ENCODE results near the gene CATSPER1.
A peak's percentile ranks its signal among the peaks of the same experiment; 100 is the strongest.

Gene CATSPER1

GRCh38 chr11:66003291-66003690, 23.0 kb downstream of the CATSPER1 start:
- DNase-seq (ENCODE audit: low read depth, low spot score): no peak
- H3K9me3 ChIP-seq (ENCODE audit: control insufficient read depth, insufficient read depth, low read length): no peaks in the 10 kb centered on the region
- no CpG with 5 or more reads among the region's 6 CpGs for WGBS (ENCODE audit: insufficient coverage, insufficient read length)
- H3K27ac ChIP-seq (ENCODE audit: low read length): no peak overlapping the region
- peaks cover 20% of the 10 kb centered on the region; the same call in 1 of the 2 replicates for H3K36me3 ChIP-seq (ENCODE audit: control insufficient read depth, insufficient read depth, low read length)
- H3K27me3 ChIP-seq (ENCODE audit: control insufficient read depth, insufficient read depth, low read length): no peaks in the 10 kb centered on the region
- peak overlapping the region; percentile 94; the same call in 1 of the 2 replicates for H3K4me3 ChIP-seq (ENCODE audit: low read length)
- no peaks in the 10 kb centered on the region for H3K4me1 ChIP-seq (ENCODE audit: control insufficient read depth, insufficient read depth, low read length)

- Histone ChIP-seq H3K9me3 (ENCODE audit: control insufficient read depth, insufficient read depth, low read length) (no peaks in the 10 kb centered on the region), H3K4me3 (ENCODE audit: low read length) (peak overlapping the region; percentile 94), H3K36me3 (ENCODE audit: control insufficient read depth, insufficient read depth, low read length) (peaks cover 24% of the 10 kb centered on the region; the same call in 1 of the 2 replicates), H3K4me1 (ENCODE audit: control insufficient read depth, insufficient read depth, low read length) (no peaks in the 10 kb centered on the region), H3K27me3 (ENCODE audit: control insufficient read depth, insufficient read depth, low read length) (no peaks in the 10 kb centered on the region), H3K27ac (ENCODE audit: low read length) (no peak overlapping the region)
- no CpG with 5 or more reads among the region's 40 CpGs for WGBS (ENCODE audit: insufficient coverage, insufficient read length)
- no peak for DNase-seq (ENCODE audit: low read depth, low spot score)
Measured at GRCh38 chr11:66002648-66003225, 23.5 kb downstream of the CATSPER1 start.

- DNase-seq (ENCODE audit: low read depth, low spot score): peak; percentile 93
- Histone ChIP-seq H3K27me3 (ENCODE audit: control insufficient read depth, insufficient read depth, low read length) (no peaks in the 10 kb centered on the region), H3K4me3 (ENCODE audit: low read length) (peak within 1 kb of the TSS; percentile 94), H3K4me1 (ENCODE audit: control insufficient read depth, insufficient read depth, low read length) (no peaks in the 10 kb centered on the region), H3K27ac (ENCODE audit: low read length) (no peak within 1 kb of the TSS), H3K36me3 (ENCODE audit: control insufficient read depth, insufficient read depth, low read length) (peaks cover 30% of the 10 kb centered on the region; the same call in 1 of the 2 replicates), H3K9me3 (ENCODE audit: control insufficient read depth, insufficient read depth, low read length) (no peaks in the 10 kb centered on the region)
- WGBS (ENCODE audit: insufficient coverage, insufficient read length): no CpG with 5 or more reads among the region's 55 CpGs
Measured at GRCh38 chr11:66001942-66002647, 24.2 kb downstream of the CATSPER1 start, which contains the start of the genes BANF1 and EIF1AD. Gene BANF1, plus strand, starts transcription at chr11:66002503. Its CDS starts 748 bp downstream, at chr11:66003251. Gene EIF1AD, minus strand, starts transcription at chr11:66002157. Its CDS starts 1,768 bp downstream, at chr11:66000389.

GRCh38 chr11:65997286-65997685, 29.0 kb downstream of the CATSPER1 start:
- Histone ChIP-seq H3K27me3 (ENCODE audit: control insufficient read depth, insufficient read depth, low read length) (no peaks in the 10 kb centered on the region), H3K9me3 (ENCODE audit: control insufficient read depth, insufficient read depth, low read length) (no peaks in the 10 kb centered on the region), H3K4me3 (ENCODE audit: low read length) (no peak overlapping the region), H3K36me3 (ENCODE audit: control insufficient read depth, insufficient read depth, low read length) (peaks cover 24% of the 10 kb centered on the region; the same call in 1 of the 2 replicates), H3K27ac (ENCODE audit: low read length) (no peak overlapping the region), H3K4me1 (ENCODE audit: control insufficient read depth, insufficient read depth, low read length) (no peaks in the 10 kb centered on the region)
- DNase-seq (ENCODE audit: low read depth, low spot score): no peak
- no CpG with 5 or more reads among the region's 2 CpGs for WGBS (ENCODE audit: insufficient coverage, insufficient read length)

GRCh38 chr11:65992056-65992455, 34.2 kb downstream of the CATSPER1 start:
- H3K27ac ChIP-seq (ENCODE audit: low read length): no peak overlapping the region
- no peak overlapping the region for H3K4me3 ChIP-seq (ENCODE audit: low read length)
- no peaks in the 10 kb centered on the region for H3K9me3 ChIP-seq (ENCODE audit: control insufficient read depth, insufficient read depth, low read length)
- WGBS (ENCODE audit: insufficient coverage, insufficient read length): no CpG with 5 or more reads among the region's 5 CpGs
- no peak for DNase-seq (ENCODE audit: low read depth, low spot score)
- no peaks in the 10 kb centered on the region for H3K36me3 ChIP-seq (ENCODE audit: control insufficient read depth, insufficient read depth, low read length)
- no peaks in the 10 kb centered on the region; the same call in 1 of the 2 replicates for H3K27me3 ChIP-seq (ENCODE audit: control insufficient read depth, insufficient read depth, low read length)
- no peaks in the 10 kb centered on the region for H3K4me1 ChIP-seq (ENCODE audit: control insufficient read depth, insufficient read depth, low read length)

- H3K36me3 ChIP-seq (ENCODE audit: control insufficient read depth, insufficient read depth, low read length): no peaks in the 10 kb centered on the region
- no peaks in the 10 kb centered on the region for H3K4me1 ChIP-seq (ENCODE audit: control insufficient read depth, insufficient read depth, low read length)
- no peaks in the 10 kb centered on the region; the same call in 1 of the 2 replicates for H3K27me3 ChIP-seq (ENCODE audit: control insufficient read depth, insufficient read depth, low read length)
- no peaks in the 10 kb centered on the region for H3K9me3 ChIP-seq (ENCODE audit: control insufficient read depth, insufficient read depth, low read length)
- DNase-seq (ENCODE audit: low read depth, low spot score): peak; percentile 93
- WGBS (ENCODE audit: insufficient coverage, insufficient read length): no CpG with 5 or more reads among the region's 10 CpGs
- H3K27ac ChIP-seq (ENCODE audit: low read length): no peak overlapping the region
- no peak overlapping the region for H3K4me3 ChIP-seq (ENCODE audit: low read length)
Measured at GRCh38 chr11:65988791-65989592, 37.3 kb downstream of the CATSPER1 start.

GRCh38 chr11:65987336-65987735, 38.9 kb downstream of the CATSPER1 start:
- Histone ChIP-seq H3K4me1 (ENCODE audit: control insufficient read depth, insufficient read depth, low read length) (no peaks in the 10 kb centered on the region), H3K4me3 (ENCODE audit: low read length) (no peak overlapping the region), H3K27me3 (ENCODE audit: control insufficient read depth, insufficient read depth, low read length) (no peaks in the 10 kb centered on the region; the same call in 1 of the 2 replicates), H3K9me3 (ENCODE audit: control insufficient read depth, insufficient read depth, low read length) (no peaks in the 10 kb centered on the region), H3K36me3 (ENCODE audit: control insufficient read depth, insufficient read depth, low read length) (no peaks in the 10 kb centered on the region), H3K27ac (ENCODE audit: low read length) (no peak overlapping the region)
- DNase-seq (ENCODE audit: low read depth, low spot score): no peak
- no CpG with 5 or more reads among the region's 9 CpGs for WGBS (ENCODE audit: insufficient coverage, insufficient read length)

GRCh38 chr11:65983589-65983987, 42.7 kb downstream of the CATSPER1 start:
- Histone ChIP-seq H3K36me3 (ENCODE audit: control insufficient read depth, insufficient read depth, low read length) (no peaks in the 10 kb centered on the region), H3K4me3 (ENCODE audit: low read length) (no peak overlapping the region), H3K4me1 (ENCODE audit: control insufficient read depth, insufficient read depth, low read length) (no peaks in the 10 kb centered on the region), H3K9me3 (ENCODE audit: control insufficient read depth, insufficient read depth, low read length) (no peaks in the 10 kb centered on the region), H3K27me3 (ENCODE audit: control insufficient read depth, insufficient read depth, low read length) (no peaks in the 10 kb centered on the region; the same call in 1 of the 2 replicates), H3K27ac (ENCODE audit: low read length) (no peak overlapping the region)
- WGBS (ENCODE audit: insufficient coverage, insufficient read length): no CpG with 5 or more reads among the region's 5 CpGs
- no peak for DNase-seq (ENCODE audit: low read depth, low spot score)

GRCh38 chr11:65982824-65983588, 43.3 kb downstream of the CATSPER1 start:
- no peaks in the 10 kb centered on the region for H3K9me3 ChIP-seq (ENCODE audit: control insufficient read depth, insufficient read depth, low read length)
- no peaks in the 10 kb centered on the region for H3K4me1 ChIP-seq (ENCODE audit: control insufficient read depth, insufficient read depth, low read length)
- H3K27ac ChIP-seq (ENCODE audit: low read length): no peak overlapping the region
- DNase-seq (ENCODE audit: low read depth, low spot score): no peak
- no CpG with 5 or more reads among the region's 22 CpGs for WGBS (ENCODE audit: insufficient coverage, insufficient read length)
- no peaks in the 10 kb centered on the region for H3K27me3 ChIP-seq (ENCODE audit: control insufficient read depth, insufficient read depth, low read length)
- H3K36me3 ChIP-seq (ENCODE audit: control insufficient read depth, insufficient read depth, low read length): peaks cover 3% of the 10 kb centered on the region; the same call in 1 of the 2 replicates
- no peak overlapping the region for H3K4me3 ChIP-seq (ENCODE audit: low read length)

Measured in iPS DF 6.9 (cell line).